ENCODE measurements around the gene FLOT2. TPM values are rescaled to one million over a fixed set of nuclear protein-coding genes. Genes with fewer than 3 reads are reported as not detected.
A peak's percentile ranks its signal among the peaks of the same experiment; 100 is the strongest.
"Not testable (repeated sequence)": the region's sequence is repeated elsewhere in the genome, so short reads cannot be mapped to it uniquely, and the experiment has no call there.

FLOT2 gene
- total RNA-seq, 1 experiment from 2014 or later, result 18.5 TPM

GRCh38 chr17:28874750-28875149 lies 22.8 kb downstream of the FLOT2 start:
- no peak for DNase-seq (ENCODE audit: low read depth)

GRCh38 chr17:28873839-28874238 lies 23.7 kb downstream of the FLOT2 start:
- no peak for DNase-seq (ENCODE audit: low read depth)

- DNase-seq (ENCODE audit: low read depth), result no peak
Observed at GRCh38 chr17:28871056-28871579, 26.4 kb downstream of the FLOT2 start.

DNA sequence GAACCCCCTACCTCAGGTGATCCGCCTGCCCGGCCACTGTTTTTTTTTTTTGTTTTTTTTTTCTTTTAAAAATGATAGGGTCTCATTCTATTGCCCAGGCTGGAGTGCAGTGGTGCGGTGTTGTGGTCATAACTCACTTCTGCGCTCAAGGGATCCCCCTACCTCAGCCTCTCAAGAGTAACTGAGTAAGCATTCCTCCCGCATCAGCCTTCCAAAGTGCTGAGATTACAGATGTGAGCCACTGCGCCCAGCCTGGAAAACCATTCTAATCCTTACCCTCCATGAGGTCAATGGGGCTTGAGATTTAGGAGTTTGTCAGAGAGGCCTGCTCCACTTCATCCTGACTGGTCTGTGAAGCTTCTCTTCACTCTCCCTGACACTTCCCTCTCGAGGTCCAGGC lies 30.3 kb downstream of the FLOT2 start:
- no peak for DNase-seq (ENCODE audit: low read depth)

DNA sequence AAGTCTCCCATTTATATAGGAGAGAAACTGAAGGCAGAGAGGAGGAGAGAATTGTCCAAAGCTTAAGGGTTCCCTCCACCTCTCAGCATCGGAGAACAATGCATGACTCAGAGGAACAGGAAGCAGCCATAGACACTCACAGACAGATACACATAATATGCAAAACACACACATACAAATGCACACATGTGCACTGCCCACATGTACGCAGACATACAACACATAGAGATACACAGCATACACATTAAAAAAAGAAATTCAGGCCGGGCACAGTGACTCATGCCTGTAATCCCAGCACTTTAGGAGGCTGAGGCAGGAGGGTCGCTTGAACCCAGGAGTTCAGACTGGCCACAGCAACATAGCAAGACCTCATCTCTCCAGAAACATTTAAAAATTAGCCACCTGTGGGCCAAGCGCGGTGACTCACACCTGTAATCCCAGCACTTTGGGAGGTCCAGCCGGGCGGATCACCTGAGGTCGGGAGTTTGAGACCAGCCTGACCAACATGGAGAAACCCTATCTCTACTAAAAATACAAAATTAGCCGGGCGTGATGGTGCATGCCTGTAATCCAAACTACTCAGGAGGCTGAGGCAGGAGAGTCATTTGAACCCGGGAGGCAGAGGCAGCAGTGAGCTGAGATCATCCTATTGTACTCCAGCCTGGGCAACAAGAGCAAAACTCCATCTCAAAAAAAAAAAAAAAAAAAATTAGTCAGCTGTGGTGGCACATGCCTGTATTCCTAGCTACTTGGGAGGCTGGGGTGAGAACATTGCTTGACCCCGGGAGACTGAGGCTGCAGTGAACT lies 31.4 kb downstream of the FLOT2 start:
- no peak for DNase-seq (ENCODE audit: low read depth)

DNA sequence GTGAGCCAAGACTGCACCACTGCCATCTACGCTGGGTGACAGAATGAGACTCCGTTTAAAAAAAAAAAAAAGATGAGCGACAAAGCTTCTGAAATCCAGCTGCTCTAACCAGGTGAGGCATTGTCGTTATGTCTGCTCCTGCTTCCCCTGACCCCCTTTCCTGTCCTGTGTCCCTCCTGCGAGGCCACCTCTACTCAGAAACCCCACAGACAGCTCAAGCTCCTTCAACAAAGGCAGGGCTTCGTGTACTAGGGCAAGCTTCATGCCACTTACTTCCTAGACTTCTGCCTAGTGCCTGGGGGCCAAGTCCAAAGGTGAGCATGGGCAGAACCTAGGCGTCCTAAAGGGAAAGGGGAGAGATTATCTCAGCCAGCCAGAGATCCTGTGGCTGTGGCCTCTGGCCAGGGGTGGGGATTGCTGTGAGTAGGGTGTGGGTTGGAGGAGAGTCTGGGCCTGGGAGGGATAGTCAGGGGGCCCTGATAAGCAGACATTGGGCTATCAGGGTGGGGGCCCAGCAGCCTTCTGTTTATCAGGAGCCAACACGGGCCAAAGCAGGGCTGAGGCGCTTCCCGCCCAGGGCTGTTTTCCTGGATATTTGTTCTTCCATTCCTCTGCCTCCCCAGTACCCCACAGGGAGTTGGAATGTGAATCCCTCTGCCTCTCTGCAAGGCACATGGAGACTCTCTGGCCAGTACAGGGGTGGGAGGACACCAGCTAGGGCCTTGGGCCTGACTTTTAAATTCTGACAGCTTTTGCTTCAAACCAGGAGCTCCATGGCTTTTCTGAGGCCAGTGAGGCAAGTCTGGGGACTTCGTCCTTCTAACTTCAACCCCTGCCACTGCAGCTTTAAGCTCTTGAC lies 32.3 kb downstream of the FLOT2 start:
- no peak for DNase-seq (ENCODE audit: low read depth)

GRCh38 chr17:28863953-28864352 lies 33.6 kb downstream of the FLOT2 start:
- no peak for DNase-seq (ENCODE audit: low read depth)

- DNase-seq (ENCODE audit: low read depth), result no peak
Observed at GRCh38 chr17:28862561-28862960, 35.0 kb downstream of the FLOT2 start.

GRCh38 chr17:28861393-28862203 lies 35.9 kb downstream of the FLOT2 start:
- no peak for DNase-seq (ENCODE audit: low read depth)

GRCh38 chr17:28860363-28860808 lies 37.1 kb downstream of the FLOT2 start:
- no peak for DNase-seq (ENCODE audit: low read depth)

- DNase-seq (ENCODE audit: low read depth), result no peak
Observed at GRCh38 chr17:28858801-28859355, 38.7 kb downstream of the FLOT2 start.

GRCh38 chr17:28857905-28858800 lies 39.4 kb downstream of the FLOT2 start:
- no peak for DNase-seq (ENCODE audit: low read depth)

- DNase-seq (ENCODE audit: low read depth), result no peak
Observed at GRCh38 chr17:28856028-28856574, 41.4 kb downstream of the FLOT2 start.

- no peak for DNase-seq (ENCODE audit: low read depth)
Observed at GRCh38 chr17:28855336-28855679, 42.2 kb downstream of the FLOT2 start.

DNA sequence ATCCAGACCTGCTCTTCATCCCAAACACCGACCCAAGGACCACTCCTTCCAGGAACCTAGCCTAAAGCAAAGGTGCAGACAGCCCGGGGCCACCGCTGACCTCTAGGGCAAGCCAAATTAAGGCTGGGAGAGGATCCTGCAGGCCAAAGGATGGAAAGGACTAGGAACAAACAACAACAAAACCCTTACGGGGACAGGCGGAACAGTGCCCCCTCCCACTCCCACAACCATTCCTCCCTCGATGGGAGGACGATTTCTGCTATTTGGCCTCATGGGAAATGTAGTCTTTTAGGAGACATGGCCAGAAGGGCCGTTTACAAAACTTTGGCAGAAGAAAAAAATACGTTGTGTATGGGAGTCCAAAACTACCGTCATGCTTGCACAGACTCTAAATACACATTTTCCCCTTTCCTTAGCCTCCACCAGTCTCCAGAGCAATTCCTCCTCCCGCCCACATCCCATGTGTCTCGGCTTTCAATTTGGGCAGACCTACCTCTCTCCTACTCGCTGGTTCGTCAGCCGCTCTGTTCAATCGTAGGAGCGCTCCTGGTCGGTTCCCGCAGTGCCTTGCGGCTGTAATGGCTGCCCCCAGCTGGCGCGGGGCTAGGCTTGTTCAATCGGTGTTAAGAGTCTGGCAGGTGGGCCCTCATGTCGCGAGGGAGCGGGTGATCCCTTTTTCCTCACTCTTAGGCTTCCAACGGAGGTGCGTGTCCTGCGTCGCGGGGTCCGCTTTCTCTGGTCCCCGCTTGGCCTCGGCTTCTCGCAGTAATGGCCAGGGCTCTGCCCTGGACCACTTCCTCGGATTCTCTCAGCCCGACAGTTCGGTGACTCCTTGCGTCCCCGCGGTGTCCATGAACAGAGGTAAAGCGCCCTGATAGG lies 42.8 kb downstream of the FLOT2 start, which contains the start of gene ERAL1:
Gene ERAL1, plus strand, starts transcription at position 560 of the 879 bp plus-strand sequence. Its CDS starts 19 bp downstream, at position 579.
- peak; percentile 92 for DNase-seq (ENCODE audit: low read depth)

- no peak for DNase-seq (ENCODE audit: low read depth)
Observed at GRCh38 chr17:28853295-28853694, 44.2 kb downstream of the FLOT2 start.

DNA sequence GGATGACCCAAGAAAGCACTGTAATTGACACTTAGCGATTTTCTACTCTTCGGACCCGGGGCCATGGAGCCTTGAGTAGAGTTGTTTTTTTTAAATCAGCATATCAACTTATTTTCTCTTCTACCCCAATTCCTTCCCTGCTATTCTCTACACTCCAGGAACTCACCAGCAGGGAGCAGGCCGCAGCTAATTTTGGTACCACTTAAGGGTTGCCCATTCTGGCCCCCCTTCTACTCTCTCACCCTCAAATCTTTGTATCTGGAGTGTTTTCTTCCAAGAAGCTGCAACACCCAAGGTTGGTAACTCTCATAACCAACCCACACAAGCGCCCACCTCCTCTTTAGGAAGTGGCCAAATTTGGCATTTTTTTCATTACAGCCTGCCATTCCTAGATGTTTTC lies 48.3 kb downstream of the FLOT2 start:
- no peak for DNase-seq (ENCODE audit: low read depth)

- DNase-seq (ENCODE audit: low read depth), result peak; percentile 42
Observed at GRCh38 chr17:28848667-28849066, 48.9 kb downstream of the FLOT2 start.

DNA sequence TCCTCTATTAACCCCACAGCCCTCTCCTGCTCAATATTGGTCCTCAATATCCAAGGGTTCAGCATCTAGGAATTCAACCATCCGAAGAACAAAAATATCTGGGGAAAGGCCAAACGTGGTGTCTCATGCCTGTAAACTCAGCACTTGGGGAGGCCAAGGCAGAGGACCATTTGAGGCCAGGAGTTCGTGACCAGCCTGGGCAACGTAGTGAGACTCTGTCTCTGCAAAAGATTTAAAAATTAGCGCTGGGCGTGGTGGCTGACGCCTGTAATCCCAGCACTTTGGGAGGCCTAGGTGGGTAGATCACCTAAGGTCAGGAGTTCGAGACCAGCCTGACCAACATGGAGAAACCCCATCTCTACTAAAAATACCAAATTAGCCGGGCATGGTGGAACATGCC lies 50.8 kb downstream of the FLOT2 start:
- DNase-seq (ENCODE audit: low read depth), result not testable (repeated sequence)

All from Daoy (cell line).